HUES6 (cell line): ENCODE measurements around the gene LRG1.

Experiments
- H3K27ac ChIP-seq: 2 replicates; pipeline ENCODE4 v1.7.0; 2013; ENCODE audit warnings: low read depth, mild to moderate bottlenecking, low read length, inconsistent platforms
- H3K27me3 ChIP-seq: 2 replicates; pipeline ENCODE4 v1.6.1; 2013; ENCODE audit warnings: low read length; ENCODE audit not compliant: control insufficient read depth, insufficient read depth
- H3K36me3 ChIP-seq: 2 replicates; pipeline ENCODE4 v1.6.1; 2013; ENCODE audit warnings: low read length; ENCODE audit not compliant: control insufficient read depth, insufficient read depth
- H3K4me1 ChIP-seq: 2 replicates; pipeline ENCODE4 v1.6.1; 2013; ENCODE audit warnings: low read length; ENCODE audit not compliant: control insufficient read depth, insufficient read depth
- H3K4me3 ChIP-seq: 2 replicates; pipeline ENCODE4 v1.5.1; 2013; ENCODE audit warnings: low read depth, low read length
- H3K9ac ChIP-seq: one replicate; pipeline ENCODE4 v1.6.1; 2013; ENCODE audit warnings: mild to moderate bottlenecking, low read length
- H3K9me3 ChIP-seq: 2 replicates; pipeline ENCODE4 v1.6.1; 2013; ENCODE audit warnings: low read depth, low read length; ENCODE audit not compliant: control insufficient read depth, insufficient read depth

LRG1 gene

GRCh38 chr19:4499318-4499717 lies 40.5 kb downstream of the LRG1 start:
- Histone ChIP-seq H3K36me3 (peaks cover 86% of the 10 kb centered on the region), H3K4me1 (no peaks in the 10 kb centered on the region), H3K9me3 (no peaks in the 10 kb centered on the region), H3K4me3 (no peak overlapping the region), H3K9ac (no peak overlapping the region), H3K27ac (no peak overlapping the region), H3K27me3 (no peaks in the 10 kb centered on the region)

- Histone ChIP-seq H3K4me1 (no peaks in the 10 kb centered on the region), H3K27me3 (no peaks in the 10 kb centered on the region), H3K9ac (no peak overlapping the region), H3K27ac (no peak overlapping the region), H3K9me3 (no peaks in the 10 kb centered on the region), H3K4me3 (no peak overlapping the region), H3K36me3 (peaks cover 88% of the 10 kb centered on the region)
Observed at GRCh38 chr19:4498694-4499093, 41.1 kb downstream of the LRG1 start.

- H3K9me3 ChIP-seq = no peaks in the 10 kb centered on the region
- H3K4me1 ChIP-seq = no peaks in the 10 kb centered on the region
- H3K36me3 ChIP-seq = peaks cover 89% of the 10 kb centered on the region
- H3K27ac ChIP-seq = no peak overlapping the region
- H3K4me3 ChIP-seq = no peak overlapping the region
- no peak overlapping the region for H3K9ac ChIP-seq
- no peaks in the 10 kb centered on the region for H3K27me3 ChIP-seq
Observed at GRCh38 chr19:4497770-4498389, 42.0 kb downstream of the LRG1 start.

GRCh38 chr19:4496304-4496703 lies 43.5 kb downstream of the LRG1 start:
- Histone ChIP-seq H3K9me3 (no peaks in the 10 kb centered on the region), H3K4me1 (no peaks in the 10 kb centered on the region), H3K36me3 (peaks cover 89% of the 10 kb centered on the region), H3K27ac (no peak overlapping the region), H3K4me3 (no peak overlapping the region), H3K9ac (no peak overlapping the region), H3K27me3 (no peaks in the 10 kb centered on the region)

- Histone ChIP-seq H3K9me3 (no peaks in the 10 kb centered on the region), H3K4me3 (no peak overlapping the region), H3K27me3 (no peaks in the 10 kb centered on the region), H3K4me1 (no peaks in the 10 kb centered on the region), H3K27ac (no peak overlapping the region), H3K9ac (no peak overlapping the region), H3K36me3 (peaks cover 88% of the 10 kb centered on the region)
Observed at GRCh38 chr19:4495471-4495870, 44.4 kb downstream of the LRG1 start.

- H3K36me3 ChIP-seq = peaks cover 88% of the 10 kb centered on the region
- H3K9ac ChIP-seq = no peak overlapping the region
- H3K4me3 ChIP-seq = no peak overlapping the region
- H3K4me1 ChIP-seq = no peaks in the 10 kb centered on the region
- no peaks in the 10 kb centered on the region for H3K27me3 ChIP-seq
- no peak overlapping the region for H3K27ac ChIP-seq
- no peaks in the 10 kb centered on the region for H3K9me3 ChIP-seq
Observed at GRCh38 chr19:4494691-4495064, 45.2 kb downstream of the LRG1 start.

GRCh38 chr19:4493929-4494690 lies 45.7 kb downstream of the LRG1 start:
- no peak overlapping the region for H3K9ac ChIP-seq
- no peaks in the 10 kb centered on the region for H3K27me3 ChIP-seq
- no peaks in the 10 kb centered on the region for H3K4me1 ChIP-seq
- peaks cover 90% of the 10 kb centered on the region for H3K36me3 ChIP-seq
- H3K9me3 ChIP-seq = no peaks in the 10 kb centered on the region
- no peak overlapping the region for H3K4me3 ChIP-seq
- no peak overlapping the region for H3K27ac ChIP-seq

- Histone ChIP-seq H3K4me1 (no peaks in the 10 kb centered on the region), H3K27me3 (no peaks in the 10 kb centered on the region), H3K27ac (no peak overlapping the region), H3K9me3 (no peaks in the 10 kb centered on the region), H3K4me3 (no peak overlapping the region), H3K36me3 (peaks cover 92% of the 10 kb centered on the region), H3K9ac (no peak overlapping the region)
Observed at GRCh38 chr19:4493104-4493928, 46.5 kb downstream of the LRG1 start.

- H3K36me3 ChIP-seq = peaks cover 89% of the 10 kb centered on the region
- no peak overlapping the region for H3K9ac ChIP-seq
Observed at GRCh38 chr19:4492337-4493103, 47.3 kb downstream of the LRG1 start.

GRCh38 chr19:4491446-4491845 lies 48.4 kb downstream of the LRG1 start:
- no peaks in the 10 kb centered on the region for H3K4me1 ChIP-seq
- H3K27ac ChIP-seq = no peak overlapping the region
- peaks cover 88% of the 10 kb centered on the region for H3K36me3 ChIP-seq

More at GRCh38 chr19:4492337-4493103, 47.3 kb downstream of the LRG1 start:
- Histone ChIP-seq H3K4me3 (no peak overlapping the region), H3K4me1 (no peaks in the 10 kb centered on the region), H3K27me3 (no peaks in the 10 kb centered on the region), H3K9me3 (no peaks in the 10 kb centered on the region), H3K27ac (no peak overlapping the region)

More at GRCh38 chr19:4491446-4491845, 48.4 kb downstream of the LRG1 start:
- Histone ChIP-seq H3K9me3 (no peaks in the 10 kb centered on the region), H3K9ac (no peak overlapping the region), H3K27me3 (no peaks in the 10 kb centered on the region), H3K4me3 (no peak overlapping the region)
